Measurements from ENCODE around the gene SYT7.

Gene SYT7

GRCh38 chr11:61586792-61587430 lies 6.0 kb upstream of the SYT7 start:
- in situ Hi-C loops (cut with HindIII; ENCODE audit: low sequenced_read_pairs), result no loop called here

- in situ Hi-C loops (cut with HindIII; ENCODE audit: low sequenced_read_pairs), result no loop called here
Measured at GRCh38 chr11:61585115-61585514, 4.2 kb upstream of the SYT7 start.

- in situ Hi-C loops (cut with HindIII; ENCODE audit: low sequenced_read_pairs), result no loop called here
Measured at GRCh38 chr11:61581931-61582330, 1.1 kb upstream of the SYT7 start.

GRCh38 chr11:61580271-61580888 lies 496 bp downstream of the SYT7 start:
- in situ Hi-C loops (cut with HindIII; ENCODE audit: low sequenced_read_pairs), result no loop called here

GRCh38 chr11:61579676-61580270 lies 1.1 kb downstream of the SYT7 start:
- in situ Hi-C loops (cut with HindIII; ENCODE audit: low sequenced_read_pairs), result no loop called here

GRCh38 chr11:61578819-61579675 lies 1.8 kb downstream of the SYT7 start:
- in situ Hi-C loops (cut with HindIII; ENCODE audit: low sequenced_read_pairs), result no loop called here

GRCh38 chr11:61577383-61578118 lies 3.3 kb downstream of the SYT7 start:
- in situ Hi-C loops (cut with HindIII; ENCODE audit: low sequenced_read_pairs), result no loop called here

GRCh38 chr11:61575886-61576861 lies 4.7 kb downstream of the SYT7 start:
- in situ Hi-C loops (cut with HindIII; ENCODE audit: low sequenced_read_pairs), result no loop called here

- in situ Hi-C loops (cut with HindIII; ENCODE audit: low sequenced_read_pairs), result no loop called here
Measured at GRCh38 chr11:61574611-61575010, 6.3 kb downstream of the SYT7 start.

- in situ Hi-C loops (cut with HindIII; ENCODE audit: low sequenced_read_pairs), result no loop called here
Measured at GRCh38 chr11:61572913-61573312, 8.0 kb downstream of the SYT7 start.

- in situ Hi-C loops (cut with HindIII; ENCODE audit: low sequenced_read_pairs), result no loop called here
Measured at GRCh38 chr11:61571869-61572268, 9.0 kb downstream of the SYT7 start.

GRCh38 chr11:61571337-61571736 lies 9.5 kb downstream of the SYT7 start:
- in situ Hi-C loops (cut with HindIII; ENCODE audit: low sequenced_read_pairs), result no loop called here

GRCh38 chr11:61569701-61570100 lies 11.2 kb downstream of the SYT7 start:
- in situ Hi-C loops (cut with HindIII; ENCODE audit: low sequenced_read_pairs), result no loop called here

GRCh38 chr11:61569018-61569417 lies 11.9 kb downstream of the SYT7 start:
- in situ Hi-C loops (cut with HindIII; ENCODE audit: low sequenced_read_pairs), result no loop called here

- in situ Hi-C loops (cut with HindIII; ENCODE audit: low sequenced_read_pairs), result no loop called here
Measured at GRCh38 chr11:61567286-61568061, 13.4 kb downstream of the SYT7 start.

- in situ Hi-C loops (cut with HindIII; ENCODE audit: low sequenced_read_pairs), result no loop called here
Measured at GRCh38 chr11:61564936-61565696, 15.8 kb downstream of the SYT7 start.

- in situ Hi-C loops (cut with HindIII; ENCODE audit: low sequenced_read_pairs), result no loop called here
Measured at GRCh38 chr11:61560751-61561150, 20.1 kb downstream of the SYT7 start.

- in situ Hi-C loops (cut with HindIII; ENCODE audit: low sequenced_read_pairs), result no loop called here
Measured at GRCh38 chr11:61556621-61557020, 24.3 kb downstream of the SYT7 start.

Measured in DLD1 (cell line).